ENCODE data around the gene MAP10.

Gene MAP10

DNA sequence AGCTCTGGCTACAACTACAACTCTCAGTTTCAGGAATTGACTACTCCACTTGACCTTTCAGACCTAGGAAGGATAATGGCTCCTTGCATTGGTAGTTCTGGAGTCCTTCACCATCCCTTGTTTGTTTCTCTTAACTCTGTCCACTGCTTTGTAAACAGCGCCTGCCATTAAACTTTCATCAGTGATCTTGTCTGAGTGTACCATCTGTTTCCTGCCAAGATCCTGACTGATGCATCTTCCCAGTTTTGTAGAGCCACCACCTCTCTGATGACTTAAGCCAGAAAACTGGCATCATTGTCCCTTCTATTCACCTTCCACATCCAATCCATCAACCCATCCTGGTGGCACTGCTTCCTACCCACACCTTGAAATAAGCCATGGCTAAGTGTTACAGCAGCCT lies 15.2 kb downstream of the MAP10 start:
- no peaks in the 10 kb centered on the region for H3K9me3 ChIP-seq (ENCODE audit: insufficient read depth, low read length)
- no peak overlapping the region for H3K4me3 ChIP-seq (ENCODE audit: insufficient read length, low read depth)
- no peak for TF ChIP-seq ZNF274 (IDR thresholded peaks at IDR 0.05; ENCODE audit: low read depth, low read length)
- no peak for TF ChIP-seq YY1 (IDR thresholded peaks at IDR 0.05; ENCODE audit: insufficient read depth, insufficient read length)
- no peak for TF ChIP-seq SUZ12 (IDR thresholded peaks at IDR 0.05; ENCODE audit: extremely low read depth, insufficient read depth, insufficient read length)
- H3K4me1 ChIP-seq (ENCODE audit: insufficient read depth, insufficient read length): no peaks in the 10 kb centered on the region
- no peaks in the 10 kb centered on the region for H3K27me3 ChIP-seq (ENCODE audit: insufficient read depth, insufficient read length)
- H3K36me3 ChIP-seq (ENCODE audit: insufficient read depth, insufficient read length, low read length): no peaks in the 10 kb centered on the region
- no peak for DNase-seq (ENCODE audit: low read depth, low spot score)
- no peak overlapping the region for H3K9ac ChIP-seq (ENCODE audit: insufficient read length, low read depth)

- H3K36me3 ChIP-seq (ENCODE audit: insufficient read depth, insufficient read length, low read length): no peaks in the 10 kb centered on the region
- no peak for TF ChIP-seq SUZ12 (IDR thresholded peaks at IDR 0.05; ENCODE audit: extremely low read depth, insufficient read depth, insufficient read length)
- TF ChIP-seq ZNF274 (IDR thresholded peaks at IDR 0.05; ENCODE audit: low read depth, low read length): no peak
- TF ChIP-seq YY1 (IDR thresholded peaks at IDR 0.05; ENCODE audit: insufficient read depth, insufficient read length): no peak
- H3K9ac ChIP-seq (ENCODE audit: insufficient read length, low read depth): no peak overlapping the region
- no peak for DNase-seq (ENCODE audit: low read depth, low spot score)
- no peaks in the 10 kb centered on the region for H3K4me1 ChIP-seq (ENCODE audit: insufficient read depth, insufficient read length)
- no peaks in the 10 kb centered on the region for H3K27me3 ChIP-seq (ENCODE audit: insufficient read depth, insufficient read length)
- no peak overlapping the region for H3K4me3 ChIP-seq (ENCODE audit: insufficient read length, low read depth)
- H3K9me3 ChIP-seq (ENCODE audit: insufficient read depth, low read length): no peaks in the 10 kb centered on the region
Observed at GRCh38 chr1:232822530-232822929, 17.3 kb downstream of the MAP10 start.

- Histone ChIP-seq H3K36me3 (ENCODE audit: insufficient read depth, insufficient read length, low read length) (no peaks in the 10 kb centered on the region), H3K9me3 (ENCODE audit: insufficient read depth, low read length) (no peaks in the 10 kb centered on the region), H3K9ac (ENCODE audit: insufficient read length, low read depth) (no peak overlapping the region)
Observed at GRCh38 chr1:232826318-232826717, 21.1 kb downstream of the MAP10 start.

DNA sequence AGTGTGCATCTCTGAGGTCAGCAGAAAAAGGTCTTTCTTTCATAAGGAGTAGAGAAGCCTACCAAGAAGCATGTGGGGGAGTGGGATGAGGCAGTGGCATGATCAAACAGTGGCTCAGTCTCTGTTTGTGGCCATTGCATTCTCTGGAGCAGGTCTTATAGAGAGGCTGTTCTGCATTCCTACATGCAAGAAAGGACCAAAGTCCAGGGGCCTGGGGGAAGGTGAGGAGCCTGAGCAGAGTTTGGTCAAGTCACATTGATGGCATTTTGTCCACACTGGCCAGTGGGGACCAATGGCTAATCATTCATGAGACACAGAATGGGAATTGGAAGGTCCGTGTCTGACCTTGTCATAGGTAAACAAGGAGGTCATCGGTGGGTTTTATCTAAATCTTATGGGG lies 25.4 kb downstream of the MAP10 start:
- no peak for DNase-seq (ENCODE audit: low read depth, low spot score)
- no peaks in the 10 kb centered on the region for H3K4me1 ChIP-seq (ENCODE audit: insufficient read depth, insufficient read length)
- no peak overlapping the region for H3K4me3 ChIP-seq (ENCODE audit: insufficient read length, low read depth)
- H3K9ac ChIP-seq (ENCODE audit: insufficient read length, low read depth): no peak overlapping the region
- no peaks in the 10 kb centered on the region for H3K9me3 ChIP-seq (ENCODE audit: insufficient read depth, low read length)
- no peaks in the 10 kb centered on the region for H3K27me3 ChIP-seq (ENCODE audit: insufficient read depth, insufficient read length)
- no peaks in the 10 kb centered on the region for H3K36me3 ChIP-seq (ENCODE audit: insufficient read depth, insufficient read length, low read length)
- TF ChIP-seq SUZ12 (IDR thresholded peaks at IDR 0.05; ENCODE audit: extremely low read depth, insufficient read depth, insufficient read length) (no peak), YY1 (IDR thresholded peaks at IDR 0.05; ENCODE audit: insufficient read depth, insufficient read length) (no peak), ZNF274 (IDR thresholded peaks at IDR 0.05; ENCODE audit: low read depth, low read length) (no peak)

More at GRCh38 chr1:232826318-232826717, 21.1 kb downstream of the MAP10 start:
- Histone ChIP-seq H3K27me3 (ENCODE audit: insufficient read depth, insufficient read length) (no peaks in the 10 kb centered on the region), H3K4me3 (ENCODE audit: insufficient read length, low read depth) (no peak overlapping the region), H3K4me1 (ENCODE audit: insufficient read depth, insufficient read length) (no peaks in the 10 kb centered on the region)
- DNase-seq (ENCODE audit: low read depth, low spot score): no peak
- TF ChIP-seq SUZ12 (IDR thresholded peaks at IDR 0.05; ENCODE audit: extremely low read depth, insufficient read depth, insufficient read length): no peak
- no peak for TF ChIP-seq ZNF274 (IDR thresholded peaks at IDR 0.05; ENCODE audit: low read depth, low read length)
- TF ChIP-seq YY1 (IDR thresholded peaks at IDR 0.05; ENCODE audit: insufficient read depth, insufficient read length): no peak

GRCh38 chr1:232831895-232832294 lies 26.7 kb downstream of the MAP10 start:
- H3K4me1 ChIP-seq (ENCODE audit: insufficient read depth, insufficient read length): no peaks in the 10 kb centered on the region
- no peaks in the 10 kb centered on the region for H3K9me3 ChIP-seq (ENCODE audit: insufficient read depth, low read length)
- no peak for DNase-seq (ENCODE audit: low read depth, low spot score)
- TF ChIP-seq ZNF274 (IDR thresholded peaks at IDR 0.05; ENCODE audit: low read depth, low read length) (no peak), YY1 (IDR thresholded peaks at IDR 0.05; ENCODE audit: insufficient read depth, insufficient read length) (no peak), SUZ12 (IDR thresholded peaks at IDR 0.05; ENCODE audit: extremely low read depth, insufficient read depth, insufficient read length) (no peak)
- H3K36me3 ChIP-seq (ENCODE audit: insufficient read depth, insufficient read length, low read length): no peaks in the 10 kb centered on the region
- no peak overlapping the region for H3K4me3 ChIP-seq (ENCODE audit: insufficient read length, low read depth)
- H3K27me3 ChIP-seq (ENCODE audit: insufficient read depth, insufficient read length): no peaks in the 10 kb centered on the region
- no peak overlapping the region for H3K9ac ChIP-seq (ENCODE audit: insufficient read length, low read depth)

- no peaks in the 10 kb centered on the region for H3K9me3 ChIP-seq (ENCODE audit: insufficient read depth, low read length)
- H3K36me3 ChIP-seq (ENCODE audit: insufficient read depth, insufficient read length, low read length): no peaks in the 10 kb centered on the region
- H3K4me3 ChIP-seq (ENCODE audit: insufficient read length, low read depth): no peak overlapping the region
- H3K9ac ChIP-seq (ENCODE audit: insufficient read length, low read depth): no peak overlapping the region
- TF ChIP-seq ZNF274 (IDR thresholded peaks at IDR 0.05; ENCODE audit: low read depth, low read length): no peak
- no peak for TF ChIP-seq SUZ12 (IDR thresholded peaks at IDR 0.05; ENCODE audit: extremely low read depth, insufficient read depth, insufficient read length)
- TF ChIP-seq YY1 (IDR thresholded peaks at IDR 0.05; ENCODE audit: insufficient read depth, insufficient read length): no peak
- DNase-seq (ENCODE audit: low read depth, low spot score): no peak
- no peaks in the 10 kb centered on the region for H3K4me1 ChIP-seq (ENCODE audit: insufficient read depth, insufficient read length)
- H3K27me3 ChIP-seq (ENCODE audit: insufficient read depth, insufficient read length): no peaks in the 10 kb centered on the region
Observed at GRCh38 chr1:232834066-232834465, 28.9 kb downstream of the MAP10 start.

DNA sequence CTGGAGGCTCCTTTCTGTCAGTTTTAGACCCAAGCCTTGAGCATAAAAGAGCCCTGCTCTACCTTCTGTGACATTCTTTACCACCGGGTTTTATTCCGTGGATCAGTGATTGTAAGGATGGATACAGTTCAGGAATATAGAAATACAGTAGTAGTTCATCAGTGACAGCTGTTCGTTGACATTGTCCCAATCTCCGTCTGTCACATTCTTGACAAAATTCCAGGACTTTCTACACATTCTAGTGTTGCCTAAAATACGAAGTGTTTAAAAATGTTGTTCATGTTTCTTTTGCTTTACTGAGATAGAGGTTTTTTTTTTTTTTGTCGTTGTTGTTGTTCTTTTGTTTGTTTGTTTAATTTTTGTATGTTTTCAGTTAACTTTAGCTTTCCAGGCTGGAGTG lies 29.9 kb downstream of the MAP10 start:
- Histone ChIP-seq H3K4me1 (ENCODE audit: insufficient read depth, insufficient read length) (no peaks in the 10 kb centered on the region), H3K27me3 (ENCODE audit: insufficient read depth, insufficient read length) (no peaks in the 10 kb centered on the region), H3K4me3 (ENCODE audit: insufficient read length, low read depth) (no peak overlapping the region), H3K36me3 (ENCODE audit: insufficient read depth, insufficient read length, low read length) (no peaks in the 10 kb centered on the region), H3K9me3 (ENCODE audit: insufficient read depth, low read length) (no peaks in the 10 kb centered on the region), H3K9ac (ENCODE audit: insufficient read length, low read depth) (no peak overlapping the region)
- TF ChIP-seq YY1 (IDR thresholded peaks at IDR 0.05; ENCODE audit: insufficient read depth, insufficient read length) (no peak), SUZ12 (IDR thresholded peaks at IDR 0.05; ENCODE audit: extremely low read depth, insufficient read depth, insufficient read length) (no peak), ZNF274 (IDR thresholded peaks at IDR 0.05; ENCODE audit: low read depth, low read length) (no peak)
- DNase-seq (ENCODE audit: low read depth, low spot score): no peak

Measured in NT2/D1 (cell line).